GM18520 (cell line): ENCODE measurements around the gene LTN1.
"Not testable (repeated sequence)": the region's sequence is repeated elsewhere in the genome, so short reads cannot be mapped to it uniquely, and the experiment has no call there.

Experiments used
- ATAC-seq: cut with Tn5 transposase; IDR thresholded peaks from one replicate; pipeline ENCODE4 v1.9.1; 2021; ENCODE audit not compliant: unreplicated experiment

Gene LTN1

DNA sequence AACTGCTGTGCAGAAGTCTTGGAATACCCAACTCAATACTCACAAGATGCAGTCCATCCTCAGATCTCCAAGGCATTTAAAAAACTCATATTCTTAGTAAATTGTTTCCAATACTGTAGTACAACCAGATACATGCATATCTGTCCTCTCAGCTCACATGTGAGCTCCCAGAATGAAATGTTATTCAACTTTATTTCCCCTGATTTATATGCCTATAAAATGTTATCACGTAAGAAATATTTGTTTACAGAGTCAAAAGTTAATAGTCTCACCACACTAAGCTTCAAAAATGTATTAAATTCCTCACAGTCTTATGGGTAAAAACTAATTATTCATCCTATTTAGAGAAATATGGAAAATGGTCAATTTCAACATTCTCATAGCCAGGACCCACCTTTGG, 56.6 kb downstream of the LTN1 start:
- no peak for ATAC-seq

DNA sequence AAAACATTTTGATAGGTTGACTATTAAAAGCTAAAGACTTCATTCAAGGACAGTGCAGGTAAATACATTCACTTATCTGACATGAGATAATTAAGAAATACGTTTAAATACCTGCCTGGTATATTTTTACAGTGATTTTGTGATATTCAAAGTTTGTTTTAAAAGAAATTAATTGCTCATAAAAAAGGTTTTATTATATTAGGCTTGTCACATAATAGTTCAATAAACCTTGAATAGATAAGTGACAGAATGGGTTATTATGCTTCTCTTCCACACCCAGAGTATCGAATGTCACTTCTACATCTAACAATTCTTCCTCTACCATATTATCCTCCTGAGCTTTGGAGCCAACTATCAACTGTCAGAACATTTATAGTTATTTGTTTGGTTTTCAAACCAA, 60.0 kb downstream of the LTN1 start:
- no peak for ATAC-seq

DNA sequence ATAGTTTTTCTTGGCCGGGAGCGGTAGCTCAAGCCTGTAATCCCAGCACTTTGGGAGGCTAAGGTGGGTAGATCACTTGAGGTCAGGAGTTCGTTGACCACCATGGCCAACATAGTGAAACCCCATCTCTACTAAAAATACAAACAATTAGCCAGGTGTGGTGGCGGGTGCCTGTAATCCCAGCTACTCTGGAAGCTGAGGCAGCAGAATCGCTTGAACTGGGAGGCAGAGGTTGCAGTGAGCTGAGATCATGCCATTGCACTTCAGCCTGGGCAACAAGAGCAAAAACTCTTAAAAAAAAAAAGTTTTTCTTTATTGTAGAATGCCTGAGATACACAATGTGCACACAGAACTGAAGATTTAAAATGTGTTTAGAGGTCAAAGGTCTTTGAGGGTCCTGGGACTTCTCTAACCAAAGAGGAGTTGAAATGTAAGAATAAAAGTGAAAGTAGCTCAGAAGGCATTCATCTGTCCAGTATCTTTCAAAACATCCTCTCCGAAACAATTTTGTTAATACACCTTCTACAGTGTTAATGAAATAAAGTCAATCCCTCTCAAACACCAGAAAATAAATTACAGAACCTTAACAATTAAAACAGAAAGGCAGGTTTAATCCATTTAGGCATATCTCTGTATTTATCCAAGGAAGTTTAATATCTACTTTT, 60.8 kb downstream of the LTN1 start:
- ATAC-seq = not testable (repeated sequence)

DNA sequence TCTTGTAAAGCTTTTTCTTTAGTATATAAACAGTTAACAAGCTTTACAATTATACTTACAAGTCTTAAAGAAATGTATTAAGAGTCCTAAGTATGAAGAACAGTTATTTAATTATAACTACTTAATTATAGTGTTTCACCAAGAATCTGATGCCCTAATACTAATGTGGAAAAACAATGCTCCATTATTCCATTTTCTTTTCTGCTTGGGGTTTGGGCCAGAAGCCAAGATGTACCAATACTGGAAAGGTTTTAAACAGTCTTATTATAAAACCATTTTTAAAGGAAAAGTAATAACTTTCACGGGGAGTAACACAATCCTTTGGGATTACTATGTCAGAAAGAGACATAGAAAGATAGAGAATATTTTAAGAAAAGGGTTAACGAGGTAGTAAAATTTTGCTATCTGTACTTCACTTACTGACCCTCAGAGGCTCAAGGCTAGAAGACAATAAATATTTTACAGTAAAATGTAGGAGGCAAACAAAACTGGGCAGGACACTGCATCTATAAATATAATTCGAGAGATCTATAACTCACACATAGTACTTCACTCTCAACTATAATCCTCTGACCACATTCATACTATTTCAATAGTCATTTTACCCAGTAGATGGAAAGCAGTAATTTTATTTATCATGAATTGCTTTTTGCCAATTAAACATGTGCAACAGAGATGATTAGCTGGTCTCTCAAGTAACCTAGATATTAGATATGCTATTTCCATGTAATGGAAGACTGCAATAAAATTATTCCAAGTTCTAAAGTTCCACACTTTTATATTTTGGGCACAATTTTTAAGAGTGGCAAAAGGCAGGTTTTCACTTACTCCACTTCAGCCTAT, 63.9 kb downstream of the LTN1 start:
- ATAC-seq = no peak

DNA sequence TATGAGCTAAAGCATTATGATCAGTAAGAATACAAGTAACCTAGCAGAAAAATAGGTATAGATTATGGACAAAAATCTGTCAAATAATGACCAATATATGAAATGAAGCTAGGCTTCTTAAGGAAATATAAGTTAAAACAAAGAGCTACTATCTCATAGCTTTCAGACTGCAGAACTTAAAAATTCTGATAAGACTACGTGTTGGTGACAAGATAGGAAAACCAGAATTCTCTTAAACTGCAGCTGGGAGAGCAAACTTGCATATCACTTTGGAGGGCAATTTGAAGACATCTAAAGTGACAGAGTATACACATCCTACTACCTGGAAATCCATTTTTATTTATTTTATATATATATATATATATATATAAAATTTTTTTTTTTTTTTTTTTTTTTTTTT, 65.5 kb downstream of the LTN1 start:
- no peak for ATAC-seq

DNA sequence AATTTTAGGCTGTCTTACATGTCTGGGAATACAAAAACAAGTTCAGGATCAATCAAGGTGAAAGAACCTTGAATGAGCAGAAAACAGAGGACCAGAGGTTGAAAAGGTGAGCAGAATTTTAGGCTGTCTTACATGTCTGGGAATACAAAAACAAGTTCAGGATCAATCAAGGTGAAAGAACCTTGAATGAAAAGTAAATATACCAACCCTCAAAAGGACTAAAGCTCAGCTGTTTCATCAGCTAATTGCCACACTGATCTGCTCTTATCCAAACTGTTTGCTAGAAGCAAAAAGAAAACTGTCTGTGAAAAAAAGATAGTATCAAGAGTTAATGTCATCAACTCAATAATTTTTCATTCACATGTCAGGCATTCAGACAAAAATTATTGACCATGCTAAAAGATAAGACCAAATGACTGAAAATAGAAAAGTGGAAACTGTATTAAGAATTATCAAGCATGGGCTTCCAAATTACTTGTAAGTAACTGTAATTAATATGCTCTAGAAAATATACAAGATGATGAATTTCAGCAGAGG, 69.2 kb downstream of the LTN1 start:
- ATAC-seq = no peak

DNA sequence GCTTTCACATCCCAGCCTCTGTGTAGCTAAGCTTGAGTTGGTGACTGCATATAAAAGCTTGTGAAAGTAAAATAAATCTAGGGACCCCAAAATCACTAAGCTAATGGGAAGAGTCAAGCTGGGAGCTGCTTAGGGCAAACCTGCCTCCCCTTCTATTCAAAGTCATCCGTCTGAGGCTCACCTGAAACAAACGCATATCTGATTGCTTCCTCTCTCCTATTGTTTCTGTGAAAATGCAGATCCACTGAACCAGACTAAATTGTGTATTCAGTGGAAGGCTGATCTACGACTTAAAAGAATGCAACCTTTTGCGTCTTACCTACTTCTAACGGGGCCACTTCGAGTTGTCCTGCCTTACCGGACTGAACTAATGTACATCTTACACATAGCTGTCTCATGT, 70.3 kb downstream of the LTN1 start:
- no peak for ATAC-seq

DNA sequence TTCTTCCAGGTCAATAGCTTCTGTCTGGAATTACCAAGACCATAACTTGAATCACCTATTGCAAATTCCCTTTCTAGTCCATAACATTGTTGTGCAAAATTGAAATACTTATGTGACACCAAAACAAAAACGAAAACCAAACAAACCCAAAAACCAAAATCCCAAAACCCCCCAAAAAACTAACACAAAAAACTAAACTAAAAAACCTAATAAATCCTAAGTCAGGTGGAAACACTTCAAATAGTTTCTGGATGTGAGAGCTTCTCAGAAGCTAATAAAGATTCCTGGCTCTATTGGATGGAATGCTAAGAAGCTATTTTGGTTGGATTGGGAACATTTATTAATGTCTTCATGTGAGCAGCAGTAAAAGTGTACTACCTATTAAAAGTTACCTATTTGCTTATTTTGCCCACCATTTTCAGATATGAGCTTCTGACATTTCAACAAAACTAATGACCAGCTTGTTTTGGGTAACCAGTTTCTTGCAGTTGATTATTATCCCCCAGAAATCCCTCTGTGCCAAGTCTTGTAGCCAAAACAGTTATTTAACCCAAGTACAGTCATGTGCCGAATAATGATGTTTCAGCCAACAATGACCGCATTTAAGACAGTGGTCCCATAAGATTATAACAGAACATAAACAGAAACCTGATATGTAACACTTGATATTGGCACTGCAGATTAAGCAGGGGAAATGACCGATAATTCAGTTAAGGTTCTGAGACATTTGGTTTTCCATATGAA, 76.4 kb downstream of the LTN1 start:
- ATAC-seq = no peak

DNA sequence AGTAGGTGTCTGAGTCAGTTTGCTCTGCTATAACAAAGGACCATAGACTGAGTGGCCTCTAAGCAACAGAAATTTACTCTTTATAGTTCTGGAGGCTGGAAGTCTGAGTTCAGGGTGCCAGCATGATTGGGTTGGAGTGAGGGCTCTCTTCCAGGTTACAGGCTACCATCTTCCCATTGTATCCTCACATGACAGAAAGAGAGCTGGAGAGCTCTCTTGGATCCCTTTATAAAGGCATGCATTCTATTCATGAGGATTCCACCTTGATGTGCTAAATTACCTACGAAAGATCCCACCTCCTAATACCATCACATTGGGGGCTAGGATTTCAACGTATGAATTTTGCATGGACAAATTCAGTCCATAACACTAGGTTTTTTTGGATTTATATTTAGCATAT, 79.6 kb downstream of the LTN1 start:
- no peak for ATAC-seq

DNA sequence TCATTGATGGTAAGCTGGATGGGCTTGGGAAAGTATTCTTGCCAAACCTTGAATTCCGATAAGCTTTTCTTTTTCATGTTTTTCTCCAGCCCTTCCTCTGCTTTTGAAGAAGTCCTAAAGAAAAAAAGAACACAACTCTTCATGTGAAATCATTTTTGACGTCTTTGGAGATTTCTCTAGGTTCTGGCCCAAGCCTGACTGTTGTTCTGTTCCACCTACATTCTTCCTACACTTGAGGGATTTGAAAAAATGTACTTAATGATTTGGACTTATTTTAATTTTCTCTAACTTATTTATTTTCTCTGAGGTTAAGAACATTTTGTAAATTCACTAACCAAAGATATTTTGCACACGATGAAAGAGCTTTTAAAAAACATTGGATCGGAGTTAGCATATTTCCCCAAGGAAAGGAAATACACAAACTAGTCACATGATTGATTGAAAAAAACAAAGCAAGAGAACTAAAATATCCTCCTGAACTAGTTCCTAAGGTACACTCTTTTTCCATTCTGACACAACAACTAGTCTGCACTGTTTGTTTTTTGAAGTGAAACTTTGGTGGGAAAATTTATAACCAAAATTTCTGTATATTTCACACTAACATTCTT, 82.3 kb downstream of the LTN1 start:
- no peak for ATAC-seq

DNA sequence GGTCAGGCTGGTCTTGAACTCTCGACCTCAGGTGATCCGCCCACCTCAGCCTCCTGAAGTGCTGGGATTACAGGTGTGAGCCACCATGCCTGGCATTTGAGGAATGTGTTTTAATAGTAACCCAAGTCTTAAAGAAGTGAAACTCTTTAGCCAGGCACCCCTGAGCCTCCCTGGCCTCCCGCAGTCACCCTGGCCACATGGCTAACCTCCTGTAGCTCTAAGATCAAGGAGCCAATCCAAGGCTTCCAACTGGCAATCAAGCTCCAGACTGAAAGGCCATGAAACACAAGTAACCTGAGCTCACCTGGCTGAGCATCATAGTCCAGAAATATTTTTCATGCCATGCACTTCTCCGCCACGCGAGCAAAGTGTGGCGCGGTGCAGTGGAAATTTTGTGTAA, 84.3 kb downstream of the LTN1 start:
- no peak for ATAC-seq

DNA sequence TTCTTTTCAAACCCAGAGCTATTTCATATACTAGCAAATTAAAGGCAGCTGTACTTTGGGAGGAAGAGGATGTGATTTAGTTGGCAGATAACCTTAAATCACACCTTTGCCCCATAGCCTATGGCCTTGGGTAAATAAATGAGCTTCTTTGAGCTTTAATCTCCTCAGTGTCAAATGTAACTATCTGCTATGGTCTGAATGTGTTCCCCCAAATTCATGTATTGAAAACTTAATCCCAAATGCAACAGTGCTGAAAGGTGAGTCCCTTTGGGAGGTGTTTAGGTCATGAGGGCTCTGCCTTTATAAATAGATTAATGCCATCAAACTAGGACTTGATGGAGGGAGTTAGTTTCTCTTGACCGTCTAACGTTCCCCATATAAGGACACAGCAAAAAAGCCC, 85.8 kb downstream of the LTN1 start:
- no peak for ATAC-seq

DNA sequence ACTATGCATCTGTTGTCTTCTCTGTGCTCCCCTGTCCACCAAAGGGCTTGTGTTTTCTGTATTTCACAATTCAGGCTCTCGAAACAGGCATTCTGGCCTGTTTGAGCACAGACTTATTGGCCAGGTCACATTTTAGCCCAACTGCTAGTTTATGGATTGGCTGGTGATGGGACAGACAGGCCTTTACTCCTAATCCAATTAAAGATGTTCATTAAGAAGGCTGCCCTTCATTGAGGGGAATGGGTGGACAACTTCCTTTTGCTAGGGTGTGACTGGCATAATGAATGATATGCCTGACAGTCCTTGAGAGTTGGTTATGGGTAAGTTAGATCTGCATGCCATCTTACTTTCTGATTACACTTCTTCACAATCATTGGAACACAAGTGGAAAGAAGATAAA, 86.4 kb downstream of the LTN1 start:
- ATAC-seq = no peak

DNA sequence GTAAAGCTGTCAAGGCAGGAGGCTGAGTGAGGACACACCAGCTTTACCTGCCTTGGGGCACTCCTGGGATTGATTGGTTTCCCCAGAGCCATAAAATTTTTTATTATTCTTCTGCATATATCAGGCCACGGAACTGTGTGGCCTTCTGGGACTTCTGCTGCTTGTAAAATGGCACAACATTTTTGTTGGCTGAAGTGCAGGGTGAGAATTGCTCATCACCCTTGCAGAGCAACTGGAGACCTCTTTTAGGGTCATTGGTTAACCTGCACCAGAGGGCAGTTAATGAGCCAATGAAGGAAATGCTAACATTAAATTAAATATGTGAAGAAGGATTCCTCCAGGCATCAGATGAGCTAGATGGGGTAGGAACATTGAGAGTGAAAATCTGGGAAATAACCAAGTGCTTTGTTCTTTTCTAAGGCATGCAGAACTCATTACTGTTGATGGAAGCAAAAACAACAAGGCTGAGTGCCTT, 87.7 kb downstream of the LTN1 start:
- no peak for ATAC-seq

DNA sequence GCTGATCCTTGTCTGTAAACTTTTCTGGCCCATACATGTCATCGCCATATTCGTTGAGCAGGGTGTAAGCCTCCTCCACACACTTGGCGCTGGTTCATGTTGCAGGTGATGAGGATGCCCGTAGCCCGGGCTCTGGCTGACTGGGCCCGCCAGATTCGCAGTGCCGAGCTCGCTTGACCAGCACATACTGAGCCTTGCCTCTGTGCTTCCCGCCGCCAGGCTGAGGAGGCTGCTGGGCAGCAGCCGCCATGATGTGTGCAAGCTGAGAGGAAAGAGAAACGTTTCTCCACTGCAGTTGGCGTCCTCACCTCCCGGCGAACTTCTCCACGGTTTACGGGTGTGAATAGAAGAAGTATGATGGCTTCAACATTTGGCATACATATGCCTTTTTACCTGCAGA, 89.2 kb downstream of the LTN1 start:
- ATAC-seq = no peak

DNA sequence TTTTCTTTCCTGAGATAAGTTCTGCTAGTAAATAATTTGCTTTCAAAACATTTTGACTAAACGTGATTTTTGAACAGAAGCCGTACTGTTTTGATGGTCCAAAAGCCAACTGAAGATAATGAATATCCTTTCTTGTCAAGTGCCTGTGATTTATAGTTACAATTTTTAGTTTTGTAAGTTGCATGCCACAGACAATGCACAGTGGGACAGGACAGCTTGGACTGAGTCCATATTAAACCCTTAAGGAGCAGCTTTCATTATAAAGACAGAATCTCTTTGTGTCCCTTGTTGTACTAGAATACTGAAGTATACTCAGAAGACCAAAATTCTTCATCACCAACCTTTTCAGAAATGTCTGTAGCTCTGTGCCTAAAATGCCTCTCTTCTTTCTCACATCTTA, 92.2 kb downstream of the LTN1 start:
- no peak for ATAC-seq

DNA sequence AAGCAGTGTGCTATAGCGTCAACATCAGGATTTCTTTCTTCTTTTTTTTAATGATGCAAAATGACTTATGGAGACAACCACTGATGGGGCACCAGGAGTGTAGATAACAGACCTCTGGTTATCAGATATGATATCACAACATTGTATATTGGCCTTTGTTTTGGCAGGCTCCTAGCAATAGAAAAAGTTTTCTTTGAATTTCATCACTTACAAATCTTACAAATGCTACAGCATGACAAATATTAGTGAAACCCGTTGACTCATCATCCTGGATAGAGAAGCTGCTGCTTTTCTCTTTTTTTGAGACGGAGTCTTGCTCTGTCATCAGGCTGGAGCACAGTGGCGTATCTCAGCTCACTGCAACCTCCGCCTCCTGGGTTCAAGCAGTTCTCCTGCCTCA, 92.9 kb downstream of the LTN1 start:
- no peak for ATAC-seq

DNA sequence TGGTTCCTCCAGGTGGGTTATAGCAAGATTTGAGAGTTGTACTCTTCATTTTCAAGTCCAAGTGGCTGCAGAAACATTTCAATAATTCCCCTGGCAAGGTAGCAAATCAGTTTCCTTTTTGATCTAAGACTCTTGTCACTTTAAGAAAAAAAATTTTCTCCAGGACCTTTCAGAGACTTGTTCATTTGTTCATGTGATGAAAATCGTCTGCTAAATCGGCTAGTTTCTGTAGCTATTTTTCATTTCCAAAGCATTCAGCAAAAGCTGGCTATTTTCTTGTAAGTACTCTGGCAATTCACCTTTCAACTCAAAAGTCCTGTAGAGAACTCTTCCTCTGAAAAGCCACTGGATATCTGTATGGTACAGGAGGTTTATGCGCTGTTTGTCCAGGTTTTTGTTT, 93.5 kb downstream of the LTN1 start:
- no peak for ATAC-seq

DNA sequence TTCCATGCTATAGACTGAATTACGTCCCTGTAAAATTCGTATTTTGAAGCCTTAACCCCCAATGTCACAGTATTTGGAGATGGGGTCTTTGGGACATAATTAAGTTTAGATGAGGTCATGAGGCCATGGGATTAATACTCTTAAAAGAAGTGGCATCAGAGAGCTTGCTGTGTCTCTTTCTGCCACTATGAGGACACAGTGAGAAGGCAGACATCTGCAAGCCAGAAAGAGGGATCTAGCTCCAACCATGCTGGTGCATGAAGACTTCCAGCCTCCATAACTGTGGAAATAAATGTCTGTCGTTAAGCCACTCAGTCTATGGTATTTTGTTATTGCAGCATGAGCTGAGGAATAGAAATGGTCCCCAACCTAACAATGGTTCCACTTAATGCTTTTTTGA, 99.0 kb downstream of the LTN1 start:
- no peak for ATAC-seq

DNA sequence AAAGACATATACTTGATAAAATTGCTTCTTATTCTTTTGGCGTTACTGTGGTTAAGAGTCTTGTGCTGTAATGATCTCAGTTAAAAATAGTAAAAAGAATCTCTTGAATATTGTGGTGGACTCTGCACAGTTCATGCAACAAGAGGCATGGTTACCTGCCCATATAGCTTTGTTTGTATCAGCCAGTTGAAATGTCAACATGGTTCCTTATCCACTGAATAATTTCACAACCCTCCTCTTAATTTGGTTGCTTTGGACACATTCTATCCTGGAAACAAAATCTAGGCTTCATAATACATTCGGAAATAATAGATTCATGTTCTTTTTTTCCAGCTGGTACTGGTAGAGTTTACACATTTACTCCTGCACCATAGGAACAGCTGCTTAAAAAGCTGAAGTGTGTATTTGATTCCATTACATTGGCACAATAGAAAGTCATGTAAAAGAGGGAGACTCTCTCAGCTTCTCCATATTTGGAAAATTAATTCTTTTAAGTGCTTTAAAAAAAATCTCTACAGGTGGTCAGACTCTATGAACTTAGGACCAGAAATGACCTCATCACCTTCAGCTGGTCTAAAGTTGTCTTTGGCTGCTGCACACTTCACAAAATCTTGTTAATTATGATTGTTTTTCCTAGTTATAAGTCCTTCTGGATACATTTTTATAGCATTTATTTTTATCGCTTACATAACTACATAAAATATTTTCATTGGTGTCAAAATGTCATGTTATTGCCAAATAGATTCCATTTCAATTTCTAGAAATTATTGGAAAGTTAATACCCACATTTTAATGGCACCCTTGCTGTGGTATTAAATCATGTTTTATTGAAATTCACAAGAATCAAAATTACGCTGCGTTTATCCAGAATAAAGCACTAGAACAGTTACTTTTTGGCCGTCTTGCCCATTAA, 100.2 kb downstream of the LTN1 start:
- no peak for ATAC-seq
